ENCODE results near the gene DEGS2.

DNA sequence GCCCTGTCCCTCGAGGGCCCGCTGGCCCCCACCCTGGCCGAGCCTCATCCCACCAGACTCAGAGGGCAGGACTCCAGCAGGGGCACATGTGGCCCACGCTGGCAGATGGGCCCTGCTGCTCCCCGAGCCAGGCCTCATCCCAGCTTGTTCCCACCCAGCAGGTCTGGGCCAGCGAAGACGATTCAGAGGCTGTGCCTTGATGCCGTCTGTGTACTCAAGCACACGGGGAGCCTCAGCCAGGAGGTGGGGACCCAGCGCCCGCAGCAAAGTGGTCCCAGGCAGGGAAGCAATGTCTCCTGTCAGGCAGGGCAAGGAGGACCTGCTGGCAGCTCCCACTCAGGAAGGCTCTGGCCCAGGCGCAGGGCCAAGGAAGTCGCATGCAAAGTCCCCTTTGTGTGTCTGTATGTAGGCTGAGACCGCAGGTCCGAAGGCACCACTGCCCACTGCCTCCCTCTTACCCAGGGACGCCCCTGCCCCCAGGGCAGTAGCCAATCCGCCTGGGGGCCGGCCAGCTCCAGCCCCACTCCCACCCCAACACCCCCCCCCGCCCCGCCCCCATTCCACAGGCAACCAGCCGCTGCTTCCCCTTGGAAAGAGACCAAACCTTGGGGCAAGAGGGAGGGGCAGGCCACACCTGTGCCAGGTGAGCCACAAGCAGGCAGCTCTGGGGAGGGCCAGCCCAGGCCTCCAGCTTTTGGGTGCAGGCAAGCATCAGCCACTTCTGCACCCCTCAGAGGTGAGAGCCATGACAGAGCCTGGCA lies 9.4 kb downstream of the DEGS2 start:
- TF ChIP-seq, protein P1, sequence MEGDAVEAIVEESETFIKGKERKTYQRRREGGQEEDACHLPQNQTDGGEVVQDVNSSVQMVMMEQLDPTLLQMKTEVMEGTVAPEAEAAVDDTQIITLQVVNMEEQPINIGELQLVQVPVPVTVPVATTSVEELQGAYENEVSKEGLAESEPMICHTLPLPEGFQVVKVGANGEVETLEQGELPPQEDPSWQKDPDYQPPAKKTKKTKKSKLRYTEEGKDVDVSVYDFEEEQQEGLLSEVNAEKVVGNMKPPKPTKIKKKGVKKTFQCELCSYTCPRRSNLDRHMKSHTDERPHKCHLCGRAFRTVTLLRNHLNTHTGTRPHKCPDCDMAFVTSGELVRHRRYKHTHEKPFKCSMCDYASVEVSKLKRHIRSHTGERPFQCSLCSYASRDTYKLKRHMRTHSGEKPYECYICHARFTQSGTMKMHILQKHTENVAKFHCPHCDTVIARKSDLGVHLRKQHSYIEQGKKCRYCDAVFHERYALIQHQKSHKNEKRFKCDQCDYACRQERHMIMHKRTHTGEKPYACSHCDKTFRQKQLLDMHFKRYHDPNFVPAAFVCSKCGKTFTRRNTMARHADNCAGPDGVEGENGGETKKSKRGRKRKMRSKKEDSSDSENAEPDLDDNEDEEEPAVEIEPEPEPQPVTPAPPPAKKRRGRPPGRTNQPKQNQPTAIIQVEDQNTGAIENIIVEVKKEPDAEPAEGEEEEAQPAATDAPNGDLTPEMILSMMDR (IDR thresholded peaks at IDR 0.05), result no peak
- TF ChIP-seq, protein P2, sequence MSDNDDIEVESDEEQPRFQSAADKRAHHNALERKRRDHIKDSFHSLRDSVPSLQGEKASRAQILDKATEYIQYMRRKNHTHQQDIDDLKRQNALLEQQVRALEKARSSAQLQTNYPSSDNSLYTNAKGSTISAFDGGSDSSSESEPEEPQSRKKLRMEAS (IDR thresholded peaks at IDR 0.05), result no peak
- TF ChIP-seq HEYL (CRISPR knock-in tag; IDR thresholded peaks at IDR 0.05), result no peak
- no peak for TF ChIP-seq CEBPB (IDR thresholded peaks at IDR 0.05)
- TF ChIP-seq EP300 (IDR thresholded peaks at IDR 0.05), result no peak
- no peak for TF ChIP-seq HDAC2 (IDR thresholded peaks at IDR 0.05)
- TF ChIP-seq POLR2A (IDR thresholded peaks at IDR 0.05; ENCODE audit: low read length), result no peak
- TF ChIP-seq RARB (CRISPR knock-in tag; IDR thresholded peaks at IDR 0.05), result no peak
- TF ChIP-seq, protein P3, sequence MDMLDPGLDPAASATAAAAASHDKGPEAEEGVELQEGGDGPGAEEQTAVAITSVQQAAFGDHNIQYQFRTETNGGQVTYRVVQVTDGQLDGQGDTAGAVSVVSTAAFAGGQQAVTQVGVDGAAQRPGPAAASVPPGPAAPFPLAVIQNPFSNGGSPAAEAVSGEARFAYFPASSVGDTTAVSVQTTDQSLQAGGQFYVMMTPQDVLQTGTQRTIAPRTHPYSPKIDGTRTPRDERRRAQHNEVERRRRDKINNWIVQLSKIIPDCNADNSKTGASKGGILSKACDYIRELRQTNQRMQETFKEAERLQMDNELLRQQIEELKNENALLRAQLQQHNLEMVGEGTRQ (IDR thresholded peaks at IDR 0.05), result no peak
- no peak for TF ChIP-seq RNF2 (IDR thresholded peaks at IDR 0.05; ENCODE audit: borderline replicate concordance, low read depth)
- no peak for TF ChIP-seq ZC3H11A (IDR thresholded peaks at IDR 0.05)
- no peak for TF ChIP-seq NFE2L2 (conservative IDR thresholded peaks at IDR 0.05; ENCODE audit: low read length)
- no peak for TF ChIP-seq MAZ (IDR thresholded peaks at IDR 0.05; ENCODE audit: borderline replicate concordance, low read depth, low read length)

Data from A549 (cell line).